Thyroid gland (tissue), 4 donors: ENCODE results near the gene NEDD1.

Experiments used
- CTCF ChIP-seq, 6 experiments: fragments of 200-600 bp in 3 of 6; fragments of 450-650 bp in 3 of 6; sonication (generic) in 3 of 6; IDR thresholded peaks; one replicate each; pipeline ENCODE4 v1.5.1; 2016 to 2019; ENCODE audit warnings: antibody characterized with exemption in 6 of 6, mild to moderate bottlenecking in 2 of 6, inconsistent platforms in 1 of 6, moderate library complexity in 1 of 6
- POLR2A ChIP-seq, 2 donors: fragments of 450-650 bp; IDR thresholded peaks; one replicate each; pipeline ENCODE4 v1.6.1; 2017; ENCODE audit warnings: antibody characterized with exemption in 2 of 2, mild to moderate bottlenecking in 2 of 2, moderate library complexity in 1 of 2

- TF ChIP-seq CTCF (IDR thresholded peaks at IDR 0.05) (no peak), POLR2A (IDR thresholded peaks at IDR 0.05) (no peak)
Measured at GRCh38 chr12:96979532-96979931, 72.5 kb downstream of the NEDD1 start.
